ENCODE measurements around the gene LURAP1L.

LURAP1L gene

GRCh38 chr9:12785260-12785770, 10.5 kb downstream of the LURAP1L start:
- Histone ChIP-seq H3K27ac (no peak overlapping the region), H3K4me3 (ENCODE audit: low read depth, low read length) (no peak overlapping the region), H3K9me3 (ENCODE audit: severe bottlenecking) (peaks cover 4% of the 10 kb centered on the region), H3K36me3 (no peaks in the 10 kb centered on the region), H3K27me3 (ENCODE audit: insufficient read depth, low read depth, severe bottlenecking) (no peaks in the 10 kb centered on the region)
- no peak for DNase-seq
- TF ChIP-seq CTCF (IDR thresholded peaks at IDR 0.05; ENCODE audit: low read depth, low read length), result no peak

- no peak overlapping the region for H3K27ac ChIP-seq
- no peak for DNase-seq
- peaks cover 4% of the 10 kb centered on the region for H3K9me3 ChIP-seq (ENCODE audit: severe bottlenecking)
- no peaks in the 10 kb centered on the region for H3K27me3 ChIP-seq (ENCODE audit: insufficient read depth, low read depth, severe bottlenecking)
- H3K36me3 ChIP-seq, result no peaks in the 10 kb centered on the region
- H3K4me3 ChIP-seq (ENCODE audit: low read depth, low read length), result no peak overlapping the region
- no peak for TF ChIP-seq CTCF (IDR thresholded peaks at IDR 0.05; ENCODE audit: low read depth, low read length)
Observed at GRCh38 chr9:12785941-12786340, 11.1 kb downstream of the LURAP1L start.

GRCh38 chr9:12790001-12790400, 15.2 kb downstream of the LURAP1L start:
- no peak for DNase-seq
- Histone ChIP-seq H3K27me3 (ENCODE audit: insufficient read depth, low read depth, severe bottlenecking) (no peaks in the 10 kb centered on the region), H3K27ac (no peak overlapping the region), H3K4me3 (ENCODE audit: low read depth, low read length) (no peak overlapping the region), H3K36me3 (no peaks in the 10 kb centered on the region), H3K9me3 (ENCODE audit: severe bottlenecking) (no peaks in the 10 kb centered on the region)
- TF ChIP-seq CTCF (IDR thresholded peaks at IDR 0.05; ENCODE audit: low read depth, low read length), result no peak

- H3K4me3 ChIP-seq (ENCODE audit: low read depth, low read length), result no peak overlapping the region
- DNase-seq, result no peak
- no peaks in the 10 kb centered on the region for H3K27me3 ChIP-seq (ENCODE audit: insufficient read depth, low read depth, severe bottlenecking)
- TF ChIP-seq CTCF (IDR thresholded peaks at IDR 0.05; ENCODE audit: low read depth, low read length), result no peak
- H3K36me3 ChIP-seq, result no peaks in the 10 kb centered on the region
- H3K9me3 ChIP-seq (ENCODE audit: severe bottlenecking), result no peaks in the 10 kb centered on the region
- no peak overlapping the region for H3K27ac ChIP-seq
Observed at GRCh38 chr9:12790883-12791282, 16.1 kb downstream of the LURAP1L start.

- H3K9me3 ChIP-seq (ENCODE audit: severe bottlenecking), result no peaks in the 10 kb centered on the region
- TF ChIP-seq CTCF (IDR thresholded peaks at IDR 0.05; ENCODE audit: low read depth, low read length), result no peak
- DNase-seq, result no peak
- H3K27me3 ChIP-seq (ENCODE audit: insufficient read depth, low read depth, severe bottlenecking), result no peaks in the 10 kb centered on the region
- H3K27ac ChIP-seq, result no peak overlapping the region
- no peaks in the 10 kb centered on the region for H3K36me3 ChIP-seq
- no peak overlapping the region for H3K4me3 ChIP-seq (ENCODE audit: low read depth, low read length)
Observed at GRCh38 chr9:12794101-12794799, 19.4 kb downstream of the LURAP1L start.

GRCh38 chr9:12796601-12797000, 21.8 kb downstream of the LURAP1L start:
- no peaks in the 10 kb centered on the region for H3K9me3 ChIP-seq (ENCODE audit: severe bottlenecking)
- no peaks in the 10 kb centered on the region for H3K27me3 ChIP-seq (ENCODE audit: insufficient read depth, low read depth, severe bottlenecking)
- TF ChIP-seq CTCF (IDR thresholded peaks at IDR 0.05; ENCODE audit: low read depth, low read length), result no peak
- H3K4me3 ChIP-seq (ENCODE audit: low read depth, low read length), result no peak overlapping the region
- no peaks in the 10 kb centered on the region for H3K36me3 ChIP-seq
- no peak for DNase-seq
- no peak overlapping the region for H3K27ac ChIP-seq
